Testis (tissue), 3 donors: ENCODE measurements around the gene SHISAL1. TPM values are rescaled to one million over a fixed set of nuclear protein-coding genes. Genes with fewer than 3 reads are reported as not detected.

Experiments
- DNase-seq: peaks from one replicate; pipeline ENCODE4 v3.0.0-alpha.2; 2019
- H3K27ac ChIP-seq, 2 donors: fragments of 200-600 bp; sonication (generic); one replicate each; pipeline ENCODE4 v1.5.1; 2019
- H3K27me3 ChIP-seq: fragments of 200-600 bp; sonication (generic); one replicate; pipeline ENCODE4 v1.5.1; 2019
- H3K36me3 ChIP-seq: fragments of 200-600 bp; sonication (generic); one replicate; pipeline ENCODE4 v1.5.1; 2017; ENCODE audit warnings: low read depth; ENCODE audit errors: missing control alignments
- H3K4me1 ChIP-seq: fragments of 200-600 bp; sonication (generic); one replicate; pipeline ENCODE4 v1.5.1; 2019
- H3K4me3 ChIP-seq, 2 donors: fragments of 200-600 bp; sonication (generic); one replicate each; pipeline ENCODE4 v1.5.1; 2017 to 2019
- H3K9me3 ChIP-seq: fragments of 200-600 bp; sonication (generic); one replicate; pipeline ENCODE4 v1.5.1; 2017
- POLR2A ChIP-seq: fragments of 450-650 bp; IDR thresholded peaks from one replicate; pipeline ENCODE4 v1.6.1; 2017; ENCODE audit warnings: antibody characterized with exemption, mild to moderate bottlenecking, moderate library complexity
- WGBS, 2 donors: methylation state at CpG; one replicate each; pipeline ENCODE4 v1.1.5; 2018; 5-methylcytosine and 5-hydroxymethylcytosine counted together
- intact Hi-C: fragments of 100-400 bp; cut with DNase I; formaldehyde crosslinking; loops from one replicate; pipeline ENCODE4 v1.15.1; 2023; ENCODE audit warnings: low total_unique reads
- polyA plus RNA-seq: library from polyadenylated mRNA; stranded (reverse); fragments of 350-450 nt; fragmentation: Illumina TruSeq; extraction: RNeasy Lipid Tissue Mini Kit (QIAGEN cat#74804); gene quantifications from one replicate; pipeline ENCODE4 v1.2.3, GENCODE V29; 2014; ENCODE audit warnings: low read depth, low replicate concordance; ENCODE audit not compliant: insufficient read depth
- total RNA-seq, 2 donors: library from RNA; depleted of rRNA; stranded (reverse); fragments of >200 nt; gene quantifications; one replicate each; pipeline ENCODE4 v1.2.3, GENCODE V29; 2016
- TF ChIP-seq, protein P1 (sequence below), 3 experiments: fragments of 450-650 bp in 2 of 3; fragments of 200-600 bp in 1 of 3; sonication (generic) in 1 of 3; IDR thresholded peaks; one replicate each; pipeline ENCODE4 v1.5.1; 2016 to 2019; ENCODE audit warnings: antibody characterized with exemption in 3 of 3, mild to moderate bottlenecking in 2 of 3, moderate library complexity in 1 of 3

SHISAL1 gene
- total and polyA plus RNA-seq, 3 donors from 2014 or later: 3.0 to 3.9 (median 3.1) TPM

DNA sequence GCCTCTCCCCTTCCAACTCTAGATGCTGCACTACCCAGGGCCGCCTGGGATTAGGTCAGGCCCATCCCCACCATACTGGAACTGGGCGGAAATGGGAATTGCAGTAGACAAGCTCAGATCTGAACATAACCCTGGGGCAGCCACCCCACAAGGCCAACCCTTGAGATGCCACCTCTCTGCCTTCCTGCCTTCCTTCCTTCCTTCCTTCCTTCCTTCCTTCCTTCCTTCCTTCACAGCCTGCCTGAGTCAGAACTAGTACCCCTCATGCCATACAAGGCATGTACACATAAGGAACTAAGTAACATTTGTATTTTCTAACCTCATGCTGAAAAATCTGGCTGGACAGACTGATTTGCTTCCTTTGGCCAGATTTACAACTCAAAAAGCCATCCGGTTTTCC is 28.0 kb downstream of the SHISAL1 start:
- H3K36me3 ChIP-seq: no peaks in the 10 kb centered on the region
- H3K4me1 ChIP-seq: no peaks in the 10 kb centered on the region
- 68 to 86% methylated on average over 3 of the region's 3 CpGs for WGBS, 2 donors
- no peak overlapping the region for H3K27ac ChIP-seq
- H3K27me3 ChIP-seq: no peaks in the 10 kb centered on the region
- intact Hi-C loops: no loop called here
- H3K9me3 ChIP-seq: no peaks in the 10 kb centered on the region
- H3K4me3 ChIP-seq: no peak overlapping the region
- TF ChIP-seq, protein P1, sequence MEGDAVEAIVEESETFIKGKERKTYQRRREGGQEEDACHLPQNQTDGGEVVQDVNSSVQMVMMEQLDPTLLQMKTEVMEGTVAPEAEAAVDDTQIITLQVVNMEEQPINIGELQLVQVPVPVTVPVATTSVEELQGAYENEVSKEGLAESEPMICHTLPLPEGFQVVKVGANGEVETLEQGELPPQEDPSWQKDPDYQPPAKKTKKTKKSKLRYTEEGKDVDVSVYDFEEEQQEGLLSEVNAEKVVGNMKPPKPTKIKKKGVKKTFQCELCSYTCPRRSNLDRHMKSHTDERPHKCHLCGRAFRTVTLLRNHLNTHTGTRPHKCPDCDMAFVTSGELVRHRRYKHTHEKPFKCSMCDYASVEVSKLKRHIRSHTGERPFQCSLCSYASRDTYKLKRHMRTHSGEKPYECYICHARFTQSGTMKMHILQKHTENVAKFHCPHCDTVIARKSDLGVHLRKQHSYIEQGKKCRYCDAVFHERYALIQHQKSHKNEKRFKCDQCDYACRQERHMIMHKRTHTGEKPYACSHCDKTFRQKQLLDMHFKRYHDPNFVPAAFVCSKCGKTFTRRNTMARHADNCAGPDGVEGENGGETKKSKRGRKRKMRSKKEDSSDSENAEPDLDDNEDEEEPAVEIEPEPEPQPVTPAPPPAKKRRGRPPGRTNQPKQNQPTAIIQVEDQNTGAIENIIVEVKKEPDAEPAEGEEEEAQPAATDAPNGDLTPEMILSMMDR (IDR thresholded peaks at IDR 0.05): no peak
- TF ChIP-seq POLR2A: no peak
- no peak for DNase-seq

- H3K9me3 ChIP-seq: no peaks in the 10 kb centered on the region
- no peaks in the 10 kb centered on the region for H3K4me1 ChIP-seq
- H3K36me3 ChIP-seq: no peaks in the 10 kb centered on the region
- intact Hi-C loops: no loop called here
- H3K27ac ChIP-seq: no peak overlapping the region
- DNase-seq: no peak
- 71 to 76% methylated on average over 24 to 26 of the region's 26 CpGs for WGBS, 2 donors
- H3K27me3 ChIP-seq: no peaks in the 10 kb centered on the region
- TF ChIP-seq, protein P1 (IDR thresholded peaks at IDR 0.05): no peak
- no peak for TF ChIP-seq POLR2A
- no peak overlapping the region for H3K4me3 ChIP-seq
These were observed 30.7 kb downstream of the SHISAL1 start for GRCh38 chr22:44281768-44282637.

- TF ChIP-seq, protein P1 (IDR thresholded peaks at IDR 0.05): no peak
- no peak for TF ChIP-seq POLR2A
- no peak for DNase-seq
- Histone ChIP-seq H3K27ac (no peak overlapping the region), H3K4me3 (no peak overlapping the region), H3K4me1 (no peaks in the 10 kb centered on the region), H3K27me3 (no peaks in the 10 kb centered on the region), H3K36me3 (no peaks in the 10 kb centered on the region), H3K9me3 (no peaks in the 10 kb centered on the region)
- intact Hi-C loops: no loop called here
- 75 to 89% methylated on average over 4 to 9 of the region's 9 CpGs for WGBS, 2 donors
These were observed 32.0 kb downstream of the SHISAL1 start for GRCh38 chr22:44280665-44281188.

- Histone ChIP-seq H3K36me3 (no peaks in the 10 kb centered on the region), H3K4me3 (no peak overlapping the region), H3K9me3 (no peaks in the 10 kb centered on the region), H3K4me1 (no peaks in the 10 kb centered on the region), H3K27me3 (no peaks in the 10 kb centered on the region), H3K27ac (no peak overlapping the region)
- no peak for DNase-seq
- 66 to 85% methylated on average over 6 to 9 of the region's 9 CpGs for WGBS, 2 donors
- TF ChIP-seq, protein P1 (IDR thresholded peaks at IDR 0.05): no peak
- no peak for TF ChIP-seq POLR2A
- intact Hi-C loops: no loop called here
These were observed 33.7 kb downstream of the SHISAL1 start for GRCh38 chr22:44279069-44279360.
